GM12878 (cell line): ENCODE data around the gene ORM2.

Experiments used
- ASH2L ChIP-seq: fragments of 300-600, 200-600 bp; sonication (generic); IDR thresholded peaks from 2 replicates; pipeline ENCODE4 v1.6.1; 2017; ENCODE audit warnings: low read depth, mild to moderate bottlenecking, borderline replicate concordance
- ATF3 ChIP-seq: IDR thresholded peaks from 2 replicates; pipeline ENCODE4 v1.6.1; 2011; ENCODE audit warnings: low read depth, mild to moderate bottlenecking, low read length, moderate library complexity, borderline replicate concordance; ENCODE audit errors: extremely low read depth
- CBX3 ChIP-seq: fragments of 200-600 bp; sonication (generic); IDR thresholded peaks from 2 replicates; pipeline ENCODE4 v1.6.1; 2016; ENCODE audit warnings: low read depth, borderline replicate concordance
- CREM ChIP-seq: IDR thresholded peaks from 2 replicates; pipeline ENCODE4 v1.6.1; 2014; ENCODE audit warnings: antibody characterized with exemption, low read depth
- CTCF ChIP-seq, 3 experiments: IDR thresholded peaks in 2 of 3; conservative IDR thresholded peaks in 1 of 3; 2 replicates each; pipeline ENCODE4 v1.5.1; 2011; ENCODE audit warnings: low read depth in 3 of 3, low read length in 3 of 3, mild to moderate bottlenecking in 3 of 3, control low read depth in 2 of 3, moderate library complexity in 2 of 3, inconsistent platforms in 1 of 3, mixed read lengths in 1 of 3; ENCODE audit not compliant: control insufficient read depth in 2 of 3, insufficient read depth in 1 of 3; ENCODE audit errors: extremely low read depth in 1 of 3
- EZH2 ChIP-seq: IDR thresholded peaks from 2 replicates; pipeline ENCODE4 v1.6.1; 2012; ENCODE audit warnings: low read depth, mild to moderate bottlenecking, control low read depth, inconsistent platforms, low read length, borderline replicate concordance; ENCODE audit not compliant: control insufficient read depth
- JUND ChIP-seq: IDR thresholded peaks from 2 replicates; pipeline ENCODE4 v1.6.1; 2012; ENCODE audit warnings: low read depth, mild to moderate bottlenecking, low read length, improper control_type of control experiment, moderate library complexity
- MTA2 ChIP-seq: fragments of 450-650 bp; IDR thresholded peaks from 2 replicates; pipeline ENCODE4 v1.6.1; 2016; ENCODE audit warnings: low read depth, mild to moderate bottlenecking, moderate library complexity
- SRF ChIP-seq, 2 experiments: IDR thresholded peaks; 2 replicates each; pipeline ENCODE4 v1.6.1; 2011; ENCODE audit warnings: low read depth in 2 of 2, low read length in 2 of 2, mild to moderate bottlenecking in 1 of 2, moderate library complexity in 1 of 2
- TAF1 ChIP-seq: IDR thresholded peaks from 2 replicates; pipeline ENCODE4 v1.6.1; 2011; ENCODE audit warnings: mild to moderate bottlenecking, low read depth, low read length, borderline replicate concordance
- USF2 ChIP-seq: IDR thresholded peaks from 2 replicates; pipeline ENCODE4 v1.6.1; 2011; ENCODE audit warnings: low read depth, low read length, improper control_type of control experiment, borderline replicate concordance
- WRNIP1 ChIP-seq: IDR thresholded peaks from 2 replicates; pipeline ENCODE4 v1.6.1; 2011; ENCODE audit warnings: low read depth, low read length, improper control_type of control experiment, borderline replicate concordance
- ZZZ3 ChIP-seq: IDR thresholded peaks from 2 replicates; pipeline ENCODE4 v1.6.1; 2011; ENCODE audit warnings: low read depth; ENCODE audit not compliant: control insufficient read depth, insufficient read length

GRCh38 chr9:114365194-114365593 lies 35.5 kb downstream of the ORM2 start:
- TF ChIP-seq JUND (no peak), ZZZ3 (no peak), CTCF (IDR thresholded peaks at IDR 0.05 in 2 of 3, conservative IDR thresholded peaks at IDR 0.05 in 1 of 3; ENCODE audit: control insufficient read depth in 2 of 3, extremely low read depth in 1 of 3, insufficient read depth in 1 of 3, low read depth in 3 of 3, low read length in 3 of 3) (no peak), ATF3 (no peak), ASH2L (no peak), USF2 (no peak), SRF (IDR thresholded peaks at IDR 0.05; ENCODE audit: low read depth in 2 of 2, low read length in 2 of 2) (no peak), TAF1 (no peak), WRNIP1 (no peak), EZH2 (no peak), CREM (no peak), CBX3 (no peak), MTA2 (no peak)
